Stimulated activated CD8-positive, alpha-beta memory T cell treated with anti-CD3 and anti-CD28 coated beads, Interleukin-15, amount 100 ng/mL, for 1 hour (primary cell): Measurements from ENCODE around the gene SMOC2.

ENCODE experiments used
- DNase-seq: peaks from one replicate; pipeline ENCODE4 v3.0.0-alpha.2; 2020; ENCODE audit warnings: low read depth

SMOC2 gene

DNA sequence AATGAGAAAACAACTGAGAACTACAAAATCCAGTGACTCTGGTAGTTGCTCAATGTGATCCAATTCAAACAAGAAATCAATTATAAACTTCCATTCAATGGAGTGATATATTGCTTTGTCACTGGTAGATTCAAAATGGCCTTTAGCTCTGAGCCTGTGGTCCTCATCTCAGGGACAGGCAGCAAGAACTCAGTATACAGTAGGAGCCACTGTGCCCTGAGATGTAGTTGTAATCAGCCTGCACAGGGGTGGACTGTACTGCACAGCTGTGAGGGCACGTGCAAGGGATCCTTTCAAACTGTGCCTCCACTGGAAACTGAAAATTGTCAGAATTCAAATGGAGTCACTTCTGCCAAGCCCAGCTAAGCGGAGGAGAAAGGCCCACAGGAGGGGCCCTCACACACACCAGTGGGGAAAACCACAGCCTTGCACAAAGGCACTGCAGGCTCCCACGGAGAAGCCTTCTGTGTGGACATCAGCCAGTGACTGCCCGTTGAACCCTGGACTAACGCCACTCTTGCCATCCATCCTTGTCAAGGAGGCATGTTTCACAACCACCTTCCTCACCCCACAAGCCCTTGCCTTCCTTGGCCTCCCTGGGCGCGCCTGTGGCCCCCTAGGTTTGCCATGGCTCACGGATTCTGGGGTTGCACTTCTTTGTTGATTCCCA is 186.7 kb downstream of the SMOC2 start:
- no peak for DNase-seq

- DNase-seq, result no peak
Measured at GRCh38 chr6:168628176-168628553, 187.2 kb downstream of the SMOC2 start.

DNA sequence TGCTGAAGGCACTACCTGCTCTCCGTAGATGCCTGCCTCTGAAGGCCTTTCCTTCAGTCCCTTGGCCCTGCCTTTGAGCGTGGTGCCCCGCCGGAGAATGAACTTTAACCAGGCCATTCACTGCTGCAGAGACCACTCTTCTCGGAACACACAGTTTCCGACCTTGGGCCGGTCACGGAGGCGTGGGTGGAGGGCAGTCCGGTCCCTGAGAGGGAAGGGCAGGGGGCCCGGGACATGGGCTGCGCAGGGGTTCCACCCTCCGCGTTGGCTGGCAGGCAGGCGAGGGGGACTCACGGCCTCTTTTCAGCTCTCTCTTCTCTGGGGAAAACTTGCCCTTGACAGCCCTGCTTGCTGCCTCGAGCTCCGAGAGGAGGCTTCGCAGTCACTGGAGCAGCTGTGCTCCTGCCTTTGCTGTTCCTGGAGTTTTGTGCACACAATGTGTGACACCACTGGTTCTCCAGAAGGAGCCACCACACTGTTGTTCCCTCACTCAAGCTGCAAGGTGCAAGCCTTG is 187.8 kb downstream of the SMOC2 start:
- DNase-seq, result no peak

- DNase-seq, result no peak
Measured at GRCh38 chr6:168631564-168631963, 190.6 kb downstream of the SMOC2 start.

DNA sequence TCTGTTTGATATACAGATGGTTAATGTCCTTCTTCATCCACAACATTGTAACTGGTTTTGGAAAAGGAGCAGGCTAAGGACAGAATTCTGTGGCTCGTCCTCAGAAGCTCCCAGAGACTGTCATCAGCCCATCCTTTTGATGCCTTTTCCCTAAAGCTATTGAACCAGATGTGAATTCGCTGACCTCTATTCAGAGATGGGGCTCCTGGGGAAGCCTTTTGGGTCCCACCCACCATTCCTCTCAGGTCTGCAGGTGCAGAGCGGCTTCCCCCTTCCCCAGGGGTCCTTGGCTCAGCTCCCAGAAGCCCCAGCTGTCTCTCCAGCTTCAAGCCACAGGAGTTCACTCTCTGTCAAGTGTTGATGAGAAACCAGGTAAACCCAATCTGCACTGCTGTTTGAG is 191.7 kb downstream of the SMOC2 start:
- DNase-seq, result no peak

GRCh38 chr6:168634541-168635328 is 193.8 kb downstream of the SMOC2 start:
- DNase-seq, result no peak

DNA sequence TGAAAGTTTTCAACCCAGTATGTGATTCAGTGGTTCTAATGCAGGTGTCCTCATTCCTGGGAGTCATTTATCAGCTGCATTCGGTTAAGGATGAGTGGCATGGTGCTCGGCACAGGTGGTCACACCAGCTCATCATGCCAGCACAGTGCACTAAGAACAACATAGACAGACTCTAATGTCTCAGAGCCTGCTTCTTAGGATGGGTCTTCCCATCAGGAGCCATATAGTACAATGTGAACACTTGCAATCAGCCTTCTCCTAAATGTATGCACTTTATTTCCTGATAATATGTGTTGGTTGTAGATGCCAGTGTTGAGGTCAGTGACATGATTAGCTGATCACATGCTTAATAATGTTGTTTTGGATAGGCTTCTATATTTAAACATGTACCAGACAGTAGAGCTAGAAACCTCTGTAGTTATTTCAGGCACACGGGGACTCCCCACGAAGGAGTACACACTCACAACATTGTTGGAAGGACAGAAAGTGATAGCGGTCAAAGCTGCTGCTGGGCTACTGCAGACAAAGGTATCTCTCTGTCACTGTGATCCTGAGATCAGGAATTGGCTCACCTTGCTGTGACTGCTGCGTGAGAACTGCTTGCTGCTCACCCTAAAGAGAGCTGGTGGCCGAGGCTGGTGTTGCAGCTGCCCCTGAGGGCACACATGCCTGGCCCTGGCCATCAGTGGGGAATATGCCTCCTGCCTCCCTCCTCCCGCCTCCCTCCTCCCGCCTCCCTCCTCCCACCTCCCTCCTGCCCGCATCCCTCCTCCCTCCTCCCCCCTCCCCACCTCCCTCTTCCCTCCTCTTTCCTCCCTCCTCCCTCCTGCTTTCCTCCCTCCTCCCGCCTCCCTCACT is 195.4 kb downstream of the SMOC2 start:
- no peak for DNase-seq

DNA sequence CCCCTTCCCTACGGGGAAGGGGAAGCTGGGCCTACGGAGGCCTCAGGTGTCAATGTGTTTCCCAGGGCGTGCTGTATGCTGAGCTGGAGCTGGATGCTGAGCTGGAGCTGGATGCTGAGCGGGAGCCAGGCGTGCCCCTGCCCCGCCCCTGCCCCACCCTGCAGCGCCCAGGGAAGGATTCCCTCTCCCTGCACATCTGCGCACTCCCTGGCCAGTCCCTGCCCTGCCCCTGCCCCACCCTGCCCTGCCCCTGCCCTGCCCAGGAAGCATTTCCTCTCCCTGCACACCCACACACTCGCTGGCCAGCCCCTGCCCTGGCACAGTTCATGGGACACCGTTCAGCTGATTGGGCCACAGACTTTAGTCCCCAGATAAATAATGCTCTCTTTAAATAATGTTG is 196.8 kb downstream of the SMOC2 start:
- no peak for DNase-seq

GRCh38 chr6:168638468-168639271 is 197.7 kb downstream of the SMOC2 start:
- no peak for DNase-seq

DNA sequence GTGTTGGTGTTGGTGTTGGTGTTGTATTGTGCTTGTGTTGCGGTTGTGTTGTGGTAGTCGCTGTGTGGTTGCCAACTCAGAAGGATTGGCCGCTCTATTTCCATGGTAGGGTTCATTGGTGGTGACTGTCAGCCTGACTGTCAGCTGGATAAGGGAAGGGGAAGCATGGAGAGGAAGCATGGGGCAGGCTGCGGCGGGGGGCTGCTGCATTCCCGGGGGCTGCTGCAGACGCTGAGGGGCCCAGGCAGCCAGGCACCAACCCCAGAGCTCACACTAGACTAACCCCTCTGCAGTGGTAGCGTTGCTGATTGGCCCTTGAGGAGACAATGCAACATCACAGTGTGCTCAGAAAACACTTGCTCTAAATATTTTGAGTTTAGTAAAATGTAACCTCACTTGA is 199.2 kb downstream of the SMOC2 start:
- no peak for DNase-seq

DNA sequence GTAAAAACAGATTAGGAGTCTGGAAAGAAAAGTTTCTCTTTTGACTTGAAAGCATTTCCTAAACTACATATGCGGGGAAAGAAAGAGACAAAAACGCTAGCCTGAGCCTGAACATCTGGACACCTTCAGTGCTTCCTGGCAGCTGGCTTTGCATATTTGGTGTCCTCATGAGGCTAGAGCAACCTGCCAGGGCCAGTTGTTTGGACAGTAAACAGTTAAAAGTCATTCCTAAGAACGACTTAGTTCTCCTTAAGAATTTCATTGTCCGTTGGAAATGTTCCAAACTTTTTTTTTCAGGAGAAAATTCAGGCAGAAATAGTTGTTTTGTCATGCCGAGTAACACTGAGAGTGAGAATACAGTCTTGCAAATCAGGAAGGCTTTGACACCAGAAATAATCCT is 199.8 kb downstream of the SMOC2 start:
- DNase-seq, result no peak

DNA sequence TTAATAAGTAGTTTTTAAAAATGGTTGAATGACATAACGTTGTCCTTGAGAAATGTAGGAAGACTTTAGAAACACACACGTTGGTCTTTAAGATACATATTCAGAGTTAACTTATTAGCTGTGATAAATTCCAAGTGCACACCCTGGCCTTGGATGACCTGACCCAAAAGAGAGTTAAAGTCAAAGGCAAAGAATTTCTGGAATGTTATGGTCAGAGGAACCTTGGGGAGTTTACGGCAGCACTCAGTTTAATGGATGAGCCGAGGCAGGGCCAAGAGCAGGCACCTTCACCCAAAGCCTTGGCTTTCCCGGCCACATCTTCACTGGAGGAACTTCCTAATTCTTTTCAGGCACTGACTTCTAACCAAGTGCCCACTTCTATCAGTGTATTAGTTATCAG is 200.5 kb downstream of the SMOC2 start:
- DNase-seq, result no peak

GRCh38 chr6:168643401-168643800 is 202.4 kb downstream of the SMOC2 start:
- no peak for DNase-seq

DNA sequence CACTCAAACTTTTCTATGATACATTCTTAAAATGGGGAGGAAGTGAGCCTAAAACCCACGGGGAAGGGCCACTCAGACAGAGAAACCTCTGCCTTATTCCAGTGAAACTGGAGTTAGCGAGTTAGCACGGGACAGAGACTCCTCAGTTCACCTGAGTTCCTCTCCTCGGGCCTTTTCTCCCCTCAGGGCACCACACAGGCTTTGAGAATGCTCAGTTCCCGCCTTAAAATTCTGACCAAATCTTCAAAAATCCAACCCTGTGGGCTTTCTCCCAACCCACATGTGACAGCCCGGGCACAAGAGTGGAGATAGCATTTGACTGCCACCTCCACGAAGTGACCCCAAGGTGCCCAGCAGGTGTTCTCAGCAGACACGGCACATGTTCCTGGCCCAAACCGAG is 204.3 kb downstream of the SMOC2 start:
- no peak for DNase-seq

DNA sequence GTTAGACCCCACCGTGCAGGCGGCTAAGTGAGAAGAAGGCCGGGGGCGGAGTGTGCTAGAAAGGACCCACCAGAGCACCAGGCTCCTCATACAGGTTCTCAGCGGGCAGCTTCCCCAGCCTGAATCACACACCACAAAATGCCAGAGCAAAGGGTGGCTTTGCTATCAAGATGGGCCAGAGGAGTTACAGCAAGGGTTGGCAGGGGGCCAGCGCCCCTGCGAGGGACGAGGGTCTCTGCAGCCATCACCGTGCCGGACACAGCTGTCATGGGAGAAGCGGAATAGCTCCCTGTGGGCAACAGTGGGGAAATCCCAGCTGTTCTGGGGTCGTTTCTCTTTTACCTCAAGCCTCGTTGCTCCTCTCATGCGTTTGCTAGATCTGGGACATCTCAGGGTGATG is 206.3 kb downstream of the SMOC2 start:
- no peak for DNase-seq

DNA sequence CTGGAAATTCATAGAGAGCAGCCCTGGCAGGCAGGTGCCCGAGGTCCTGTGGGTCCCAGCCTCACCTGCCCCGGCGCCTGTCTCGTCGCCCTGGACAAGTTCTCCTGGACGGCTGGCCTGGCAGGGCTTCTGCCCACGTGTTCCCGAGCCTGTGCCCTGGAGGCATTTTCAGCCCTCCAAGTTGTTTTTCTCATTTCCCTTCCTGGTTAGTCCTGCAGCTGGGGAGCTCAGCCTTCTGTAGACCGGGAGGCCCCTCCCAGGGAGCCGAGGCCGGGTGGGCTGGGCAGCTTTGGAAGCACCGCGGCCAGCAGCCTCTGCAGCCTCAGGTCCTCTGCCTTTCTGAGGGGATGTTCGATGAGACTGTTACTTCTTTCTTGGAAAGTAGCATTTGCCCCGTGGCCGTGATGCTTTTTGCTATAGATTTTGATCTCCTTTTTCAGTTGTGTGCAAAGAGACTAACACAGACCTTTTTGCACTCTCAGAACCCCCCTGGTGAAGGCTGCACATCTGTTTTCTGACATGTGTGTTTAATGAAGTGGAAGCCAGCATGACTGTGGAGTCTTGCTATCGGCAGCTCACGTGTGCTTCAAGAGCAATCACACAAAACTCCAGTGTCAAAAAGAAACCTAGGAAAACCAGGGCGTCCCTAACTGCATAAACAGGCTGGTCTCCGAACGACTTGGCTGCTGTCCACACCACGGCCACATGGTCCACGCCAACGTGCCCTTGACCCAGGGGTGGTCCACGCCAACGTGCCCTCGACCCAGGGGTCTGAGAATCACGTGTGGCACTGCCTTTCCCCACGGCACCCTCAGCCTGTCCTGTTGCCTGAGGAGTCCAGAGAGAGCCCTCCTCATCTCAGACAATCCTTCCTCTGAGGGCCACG is 207.5 kb downstream of the SMOC2 start:
- no peak for DNase-seq

DNA sequence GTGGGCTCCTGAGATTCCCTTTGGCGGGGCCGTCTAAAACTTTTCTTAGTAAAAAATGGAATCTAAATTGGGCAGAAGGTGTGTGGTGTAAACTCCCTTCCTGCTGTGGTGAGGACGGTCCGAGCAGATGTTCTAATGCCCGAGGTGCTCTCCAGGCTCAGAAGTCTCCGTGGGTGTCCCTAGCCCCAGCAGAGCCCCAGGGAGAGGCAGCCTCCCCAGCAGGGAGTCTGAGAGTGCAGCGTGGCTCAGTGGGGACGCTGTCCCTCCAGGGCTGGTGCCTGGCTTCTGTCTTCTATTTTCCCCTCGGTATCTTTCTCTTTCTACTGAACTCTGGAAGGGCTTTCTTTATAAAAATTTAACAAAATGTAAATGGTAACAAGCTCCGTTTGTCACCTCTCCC is 208.2 kb downstream of the SMOC2 start:
- DNase-seq, result no peak

- DNase-seq, result no peak
Measured at GRCh38 chr6:168650671-168651111, 209.7 kb downstream of the SMOC2 start.

GRCh38 chr6:168655462-168656152 is 214.6 kb downstream of the SMOC2 start:
- DNase-seq, result no peak

DNA sequence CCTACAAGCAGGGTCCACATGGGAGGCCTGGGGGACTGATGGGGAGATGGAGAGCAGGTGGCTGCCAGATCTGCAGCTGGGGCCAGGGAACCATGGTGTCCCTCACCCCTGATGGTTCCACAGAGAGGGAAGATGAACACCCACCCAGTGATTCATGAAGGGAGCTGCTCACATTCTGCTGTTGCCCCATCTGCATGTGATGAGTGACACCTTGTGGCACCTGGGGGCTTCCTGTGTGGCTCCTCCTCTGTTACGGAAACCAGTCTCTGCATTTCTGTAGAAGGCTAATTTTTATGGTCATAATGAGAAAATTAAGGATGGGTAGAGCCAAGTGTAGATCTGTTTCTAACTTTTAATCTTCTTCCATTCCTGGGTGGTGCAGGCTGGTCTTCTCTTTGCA is 217.1 kb downstream of the SMOC2 start:
- no peak for DNase-seq
